Measurements from ENCODE around the gene ZNF410.
"Not testable (repeated sequence)": the region's sequence is repeated elsewhere in the genome, so short reads cannot be mapped to it uniquely, and the experiment has no call there.

Gene ZNF410

GRCh38 chr14:73886449-73887317 is at the start of gene ZNF410:
ZNF410 (plus strand) TSS chr14:73886859; CDS start chr14:73892176, 5,317 bp downstream.
- peaks cover 65% of the 10 kb centered on the region for H3K79me2 ChIP-seq (ENCODE audit: insufficient read depth, low read length)
- H2AFZ ChIP-seq (ENCODE audit: low read depth, low read length) = peak within 1 kb of the TSS; percentile 88
- H3K4me2 ChIP-seq (ENCODE audit: insufficient read depth, low read length) = peak within 1 kb of the TSS; percentile 69
- H3K27ac ChIP-seq (ENCODE audit: low read length) = peak within 1 kb of the TSS; percentile 83
- TF ChIP-seq, protein P1, sequence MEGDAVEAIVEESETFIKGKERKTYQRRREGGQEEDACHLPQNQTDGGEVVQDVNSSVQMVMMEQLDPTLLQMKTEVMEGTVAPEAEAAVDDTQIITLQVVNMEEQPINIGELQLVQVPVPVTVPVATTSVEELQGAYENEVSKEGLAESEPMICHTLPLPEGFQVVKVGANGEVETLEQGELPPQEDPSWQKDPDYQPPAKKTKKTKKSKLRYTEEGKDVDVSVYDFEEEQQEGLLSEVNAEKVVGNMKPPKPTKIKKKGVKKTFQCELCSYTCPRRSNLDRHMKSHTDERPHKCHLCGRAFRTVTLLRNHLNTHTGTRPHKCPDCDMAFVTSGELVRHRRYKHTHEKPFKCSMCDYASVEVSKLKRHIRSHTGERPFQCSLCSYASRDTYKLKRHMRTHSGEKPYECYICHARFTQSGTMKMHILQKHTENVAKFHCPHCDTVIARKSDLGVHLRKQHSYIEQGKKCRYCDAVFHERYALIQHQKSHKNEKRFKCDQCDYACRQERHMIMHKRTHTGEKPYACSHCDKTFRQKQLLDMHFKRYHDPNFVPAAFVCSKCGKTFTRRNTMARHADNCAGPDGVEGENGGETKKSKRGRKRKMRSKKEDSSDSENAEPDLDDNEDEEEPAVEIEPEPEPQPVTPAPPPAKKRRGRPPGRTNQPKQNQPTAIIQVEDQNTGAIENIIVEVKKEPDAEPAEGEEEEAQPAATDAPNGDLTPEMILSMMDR (IDR thresholded peaks at IDR 0.05; ENCODE audit: borderline replicate concordance, extremely low read depth, low read length, poor library complexity, severe bottlenecking) = no peak
- TF ChIP-seq EZH2 (IDR thresholded peaks at IDR 0.05; ENCODE audit: borderline replicate concordance, low read depth, low read length, severe bottlenecking) = no peak
- H3K36me3 ChIP-seq (ENCODE audit: insufficient read depth, low read length) = peaks cover 3% of the 10 kb centered on the region
- no peaks in the 10 kb centered on the region for H3K27me3 ChIP-seq (ENCODE audit: insufficient read depth, low read length, poor library complexity)
- H4K20me1 ChIP-seq (ENCODE audit: insufficient read depth, low read length) = peaks cover 7% of the 10 kb centered on the region; the same call in 1 of the 2 replicates
- DNase-seq = peak; percentile 87
- H3K9ac ChIP-seq (ENCODE audit: low read depth, low read length) = peak within 1 kb of the TSS; percentile 89
- peak; percentile 97 for ATAC-seq (ENCODE audit: insufficient read depth, low read depth)
- H3K9me3 ChIP-seq (ENCODE audit: insufficient read depth, low read length, severe bottlenecking) = no peaks in the 10 kb centered on the region
- peak within 1 kb of the TSS; percentile 71 to 94 for H3K4me3 ChIP-seq (ENCODE audit: low read depth in 1 of 2, low read length in 2 of 2)
- peaks cover 43% of the 10 kb centered on the region for H3K4me1 ChIP-seq (ENCODE audit: insufficient read depth, low read length)

GRCh38 chr14:73838293-73839034 is 48.2 kb upstream of the ZNF410 start:
- not testable (repeated sequence) for H3K27me3 ChIP-seq (ENCODE audit: insufficient read depth, low read length, poor library complexity); H3K4me3 ChIP-seq (ENCODE audit: low read depth in 1 of 2, low read length in 2 of 2); H3K9ac ChIP-seq (ENCODE audit: low read depth, low read length); H3K9me3 ChIP-seq (ENCODE audit: insufficient read depth, low read length, severe bottlenecking); H3K36me3 ChIP-seq (ENCODE audit: insufficient read depth, low read length); H4K20me1 ChIP-seq (ENCODE audit: insufficient read depth, low read length); H3K27ac ChIP-seq (ENCODE audit: low read length); H3K4me2 ChIP-seq (ENCODE audit: insufficient read depth, low read length); ATAC-seq (ENCODE audit: insufficient read depth, low read depth); H3K4me1 ChIP-seq (ENCODE audit: insufficient read depth, low read length); DNase-seq; H2AFZ ChIP-seq (ENCODE audit: low read depth, low read length); H3K79me2 ChIP-seq (ENCODE audit: insufficient read depth, low read length)

DNA sequence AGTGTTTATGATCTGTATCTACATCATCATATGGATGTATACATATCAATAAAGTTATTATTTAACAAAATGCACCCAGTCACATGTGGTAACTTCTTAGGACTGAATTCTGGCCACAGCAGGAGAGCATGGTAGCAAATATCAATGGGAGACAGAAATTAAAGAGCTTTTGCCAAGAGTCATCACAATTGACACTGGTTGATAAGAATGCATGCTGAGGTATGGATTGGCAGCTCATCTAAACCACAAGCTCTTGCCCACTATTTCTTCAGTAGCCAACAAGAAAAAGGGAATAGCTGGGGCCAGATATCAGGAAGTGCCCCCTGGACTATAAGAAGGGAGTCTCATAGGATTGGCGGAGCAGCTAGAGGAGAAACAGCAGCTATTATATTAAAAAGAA is 44.5 kb upstream of the ZNF410 start:
- Histone ChIP-seq H3K79me2 (ENCODE audit: insufficient read depth, low read length) (no peaks in the 10 kb centered on the region), H3K4me1 (ENCODE audit: insufficient read depth, low read length) (no peaks in the 10 kb centered on the region), H3K36me3 (ENCODE audit: insufficient read depth, low read length) (no peaks in the 10 kb centered on the region), H3K27me3 (ENCODE audit: insufficient read depth, low read length, poor library complexity) (no peaks in the 10 kb centered on the region), H3K4me3 (ENCODE audit: low read depth in 1 of 2, low read length in 2 of 2) (no peak overlapping the region), H3K4me2 (ENCODE audit: insufficient read depth, low read length) (no peak overlapping the region), H4K20me1 (ENCODE audit: insufficient read depth, low read length) (no peaks in the 10 kb centered on the region), H3K9ac (ENCODE audit: low read depth, low read length) (no peak overlapping the region), H3K9me3 (ENCODE audit: insufficient read depth, low read length, severe bottlenecking) (no peaks in the 10 kb centered on the region), H3K27ac (ENCODE audit: low read length) (no peak overlapping the region), H2AFZ (ENCODE audit: low read depth, low read length) (no peak overlapping the region)
- DNase-seq (no peak), ATAC-seq (ENCODE audit: insufficient read depth, low read depth) (no peak)
- TF ChIP-seq, protein P1 (IDR thresholded peaks at IDR 0.05; ENCODE audit: borderline replicate concordance, extremely low read depth, low read length, poor library complexity, severe bottlenecking) = no peak
- no peak for TF ChIP-seq EZH2 (IDR thresholded peaks at IDR 0.05; ENCODE audit: borderline replicate concordance, low read depth, low read length, severe bottlenecking)

DNA sequence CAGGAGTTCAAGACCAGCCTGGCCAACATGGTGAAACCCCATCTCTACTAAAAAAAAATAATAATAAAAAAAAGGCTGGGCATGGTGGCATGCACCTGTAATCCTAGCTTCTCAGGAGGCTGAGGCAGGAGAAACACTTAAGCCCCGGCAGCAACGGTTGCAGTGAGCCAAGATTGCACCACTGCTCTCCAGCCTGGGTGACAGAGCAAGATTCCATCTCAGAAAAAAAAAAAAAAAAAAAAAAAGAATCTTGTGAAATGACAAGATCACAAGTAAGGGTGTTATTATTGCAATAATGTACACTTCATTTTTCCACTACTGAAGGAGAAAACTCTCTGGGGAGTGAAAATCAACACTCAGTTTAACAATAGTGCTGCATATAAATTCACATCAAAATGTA is 43.8 kb upstream of the ZNF410 start:
- no peak overlapping the region for H3K4me3 ChIP-seq (ENCODE audit: low read depth in 1 of 2, low read length in 2 of 2)
- no peak for ATAC-seq (ENCODE audit: insufficient read depth, low read depth)

More for the DNA sequence above, 43.8 kb upstream of the ZNF410 start:
- Histone ChIP-seq H4K20me1 (ENCODE audit: insufficient read depth, low read length) (no peaks in the 10 kb centered on the region), H3K4me2 (ENCODE audit: insufficient read depth, low read length) (no peak overlapping the region), H3K79me2 (ENCODE audit: insufficient read depth, low read length) (no peaks in the 10 kb centered on the region), H3K27ac (ENCODE audit: low read length) (no peak overlapping the region), H2AFZ (ENCODE audit: low read depth, low read length) (no peak overlapping the region), H3K27me3 (ENCODE audit: insufficient read depth, low read length, poor library complexity) (no peaks in the 10 kb centered on the region), H3K9me3 (ENCODE audit: insufficient read depth, low read length, severe bottlenecking) (no peaks in the 10 kb centered on the region), H3K9ac (ENCODE audit: low read depth, low read length) (no peak overlapping the region), H3K4me1 (ENCODE audit: insufficient read depth, low read length) (no peaks in the 10 kb centered on the region), H3K36me3 (ENCODE audit: insufficient read depth, low read length) (no peaks in the 10 kb centered on the region)
- DNase-seq = no peak
- TF ChIP-seq, protein P1 (IDR thresholded peaks at IDR 0.05; ENCODE audit: borderline replicate concordance, extremely low read depth, low read length, poor library complexity, severe bottlenecking) = no peak
- no peak for TF ChIP-seq EZH2 (IDR thresholded peaks at IDR 0.05; ENCODE audit: borderline replicate concordance, low read depth, low read length, severe bottlenecking)

Measured in DND-41 (cell line).